ENCODE data around the gene PTH1R.
A peak's percentile ranks its signal among the peaks of the same experiment; 100 is the strongest.

Gene PTH1R

GRCh38 chr3:46850468-46850779 is 27.1 kb upstream of the PTH1R start:
- no peak for DNase-seq

- no peak for DNase-seq
These were observed 25.9 kb upstream of the PTH1R start for GRCh38 chr3:46851364-46852333.

GRCh38 chr3:46852334-46852720 is 25.2 kb upstream of the PTH1R start:
- no peak for DNase-seq

GRCh38 chr3:46852839-46853355 is 24.6 kb upstream of the PTH1R start:
- no peak for DNase-seq

- no peak for DNase-seq
These were observed 23.8 kb upstream of the PTH1R start for GRCh38 chr3:46853441-46854415.

- no peak for DNase-seq
These were observed 22.9 kb upstream of the PTH1R start for GRCh38 chr3:46854555-46854991.

GRCh38 chr3:46856576-46857471 is 20.7 kb upstream of the PTH1R start:
- DNase-seq = peak in 1 of 2 experiments; percentile 9

GRCh38 chr3:46857485-46858341 is 19.8 kb upstream of the PTH1R start:
- peak in 1 of 2 experiments; percentile 10 for DNase-seq

- no peak for DNase-seq
These were observed 19.1 kb upstream of the PTH1R start for GRCh38 chr3:46858456-46858855.

GRCh38 chr3:46859001-46859710 is 18.4 kb upstream of the PTH1R start:
- DNase-seq = no peak

GRCh38 chr3:46860017-46860809 is 17.3 kb upstream of the PTH1R start:
- DNase-seq = peak; percentile 49 to 58

- DNase-seq = no peak
These were observed 16.5 kb upstream of the PTH1R start for GRCh38 chr3:46860810-46861604.

- no peak for DNase-seq
These were observed 15.7 kb upstream of the PTH1R start for GRCh38 chr3:46861605-46862368.

- DNase-seq = no peak
These were observed 15.0 kb upstream of the PTH1R start for GRCh38 chr3:46862369-46863025.

GRCh38 chr3:46863261-46863782 is 14.2 kb upstream of the PTH1R start, which contains the start of gene MYL3:
Gene MYL3, minus strand, starts transcription at chr3:46863444. Its CDS starts 54 bp downstream, at chr3:46863390.
- DNase-seq = no peak

GRCh38 chr3:46864061-46864881 is 13.2 kb upstream of the PTH1R start:
- no peak for DNase-seq
